Measurements from ENCODE around the gene CDH13.

The CDH13 gene

GRCh38 chr16:83105279-83106077 is 478.7 kb downstream of the CDH13 start:
- FAIRE-seq (no peak), DNase-seq (ENCODE audit: low spot score) (no peak)

- no peak for DNase-seq (ENCODE audit: low spot score)
- no peak for FAIRE-seq
These were observed 482.8 kb downstream of the CDH13 start for GRCh38 chr16:83109490-83110125.

- DNase-seq (ENCODE audit: low spot score), result no peak
- no peak for FAIRE-seq
These were observed 483.5 kb downstream of the CDH13 start for GRCh38 chr16:83110269-83110668.

- FAIRE-seq (no peak), DNase-seq (ENCODE audit: low spot score) (no peak)
These were observed 486.5 kb downstream of the CDH13 start for GRCh38 chr16:83113317-83113716.

- DNase-seq (ENCODE audit: low spot score) (no peak), FAIRE-seq (no peak)
These were observed 487.0 kb downstream of the CDH13 start for GRCh38 chr16:83113811-83114210.

- DNase-seq (ENCODE audit: low spot score), result no peak
- no peak for FAIRE-seq
These were observed 488.9 kb downstream of the CDH13 start for GRCh38 chr16:83115491-83116232.

GRCh38 chr16:83116274-83116892 is 489.6 kb downstream of the CDH13 start:
- no peak for FAIRE-seq
- no peak for DNase-seq (ENCODE audit: low spot score)

- DNase-seq (ENCODE audit: low spot score) (no peak), FAIRE-seq (no peak)
These were observed 491.0 kb downstream of the CDH13 start for GRCh38 chr16:83117810-83118209.

GRCh38 chr16:83118365-83118764 is 491.6 kb downstream of the CDH13 start:
- FAIRE-seq, result no peak
- no peak for DNase-seq (ENCODE audit: low spot score)

GRCh38 chr16:83125999-83126568 is 499.3 kb downstream of the CDH13 start:
- DNase-seq (ENCODE audit: low spot score), result no peak
- FAIRE-seq, result no peak

- DNase-seq (ENCODE audit: low spot score), result no peak
- FAIRE-seq, result no peak
These were observed 501.3 kb downstream of the CDH13 start for GRCh38 chr16:83128041-83128440.

GRCh38 chr16:83130039-83130438 is 503.3 kb downstream of the CDH13 start:
- no peak for DNase-seq (ENCODE audit: low spot score)
- no peak for FAIRE-seq

- FAIRE-seq (no peak), DNase-seq (ENCODE audit: low spot score) (no peak)
These were observed 507.9 kb downstream of the CDH13 start for GRCh38 chr16:83134638-83135037.

GRCh38 chr16:83136419-83136818 is 509.6 kb downstream of the CDH13 start:
- DNase-seq (ENCODE audit: low spot score) (no peak), FAIRE-seq (no peak)

- FAIRE-seq (no peak), DNase-seq (ENCODE audit: low spot score) (no peak)
These were observed 510.2 kb downstream of the CDH13 start for GRCh38 chr16:83136924-83137323.

- DNase-seq (ENCODE audit: low spot score) (peak; percentile 61), FAIRE-seq (peak; percentile 52)
These were observed 510.6 kb downstream of the CDH13 start for GRCh38 chr16:83137326-83137781.

- FAIRE-seq (no peak), DNase-seq (ENCODE audit: low spot score) (no peak)
These were observed 511.1 kb downstream of the CDH13 start for GRCh38 chr16:83137894-83138293.

- FAIRE-seq, result no peak
- no peak for DNase-seq (ENCODE audit: low spot score)
These were observed 511.7 kb downstream of the CDH13 start for GRCh38 chr16:83138512-83138911.

GRCh38 chr16:83138976-83139690 is 512.4 kb downstream of the CDH13 start:
- no peak for FAIRE-seq
- no peak for DNase-seq (ENCODE audit: low spot score)

- DNase-seq (ENCODE audit: low spot score) (peak; percentile 55), FAIRE-seq (no peak)
These were observed 517.0 kb downstream of the CDH13 start for GRCh38 chr16:83143788-83144187.

GRCh38 chr16:83145297-83145696 is 518.5 kb downstream of the CDH13 start:
- DNase-seq (ENCODE audit: low spot score) (no peak), FAIRE-seq (no peak)

Data from RCC 7860 (cell line).